Measurements from ENCODE around the gene SKI.
A peak's percentile ranks its signal among the peaks of the same experiment; 100 is the strongest.
"Not testable (repeated sequence)": the region's sequence is repeated elsewhere in the genome, so short reads cannot be mapped to it uniquely, and the experiment has no call there.

Gene SKI

GRCh38 chr1:2291577-2291976 is 63.5 kb downstream of the SKI start:
- no peak for DNase-seq (ENCODE audit: low read depth in 2 of 2)

GRCh38 chr1:2292725-2293450 is 64.8 kb downstream of the SKI start:
- DNase-seq (ENCODE audit: low read depth in 2 of 2): no peak

GRCh38 chr1:2294033-2294724 is 66.1 kb downstream of the SKI start:
- DNase-seq (ENCODE audit: low read depth in 2 of 2): no peak

GRCh38 chr1:2294725-2295078 is 66.6 kb downstream of the SKI start:
- no peak for DNase-seq (ENCODE audit: low read depth in 2 of 2)

- no peak for DNase-seq (ENCODE audit: low read depth in 2 of 2)
Measured at GRCh38 chr1:2295526-2295925, 67.4 kb downstream of the SKI start.

- not testable (repeated sequence) for DNase-seq (ENCODE audit: low read depth in 2 of 2)
Measured at GRCh38 chr1:2296211-2296610, 68.1 kb downstream of the SKI start.

- no peak for DNase-seq (ENCODE audit: low read depth in 2 of 2)
Measured at GRCh38 chr1:2296614-2297013, 68.5 kb downstream of the SKI start.

GRCh38 chr1:2297246-2298011 is 69.3 kb downstream of the SKI start:
- no peak for DNase-seq (ENCODE audit: low read depth in 2 of 2)

GRCh38 chr1:2298685-2299084 is 70.6 kb downstream of the SKI start:
- no peak for DNase-seq (ENCODE audit: low read depth in 2 of 2)

GRCh38 chr1:2299131-2299627 is 71.1 kb downstream of the SKI start:
- no peak for DNase-seq (ENCODE audit: low read depth in 2 of 2)

GRCh38 chr1:2300004-2300771 is 72.1 kb downstream of the SKI start:
- DNase-seq (ENCODE audit: low read depth in 2 of 2): peak; percentile 68 to 75

GRCh38 chr1:2300851-2301606 is 72.9 kb downstream of the SKI start:
- peak; percentile 72 to 76 for DNase-seq (ENCODE audit: low read depth in 2 of 2)

- DNase-seq (ENCODE audit: low read depth in 2 of 2): no peak
Measured at GRCh38 chr1:2301607-2302291, 73.6 kb downstream of the SKI start.

GRCh38 chr1:2302292-2302925 is 74.3 kb downstream of the SKI start:
- DNase-seq (ENCODE audit: low read depth in 2 of 2): no peak

GRCh38 chr1:2303016-2303775 is 75.1 kb downstream of the SKI start:
- no peak for DNase-seq (ENCODE audit: low read depth in 2 of 2)

GRCh38 chr1:2303781-2304180 is 75.7 kb downstream of the SKI start:
- no peak for DNase-seq (ENCODE audit: low read depth in 2 of 2)

- DNase-seq (ENCODE audit: low read depth in 2 of 2): no peak
Measured at GRCh38 chr1:2304282-2304681, 76.2 kb downstream of the SKI start.

- DNase-seq (ENCODE audit: low read depth in 2 of 2): no peak
Measured at GRCh38 chr1:2304921-2305681, 77.0 kb downstream of the SKI start.

Data from stimulated activated CD4-positive, alpha-beta T cell treated with anti-CD3 and anti-CD28 coated beads, Interleukin-4, amount 100 ng/mL, for 48 hours (primary cell).